ENCODE results near the gene NPAS3. TPM values are rescaled to one million over a fixed set of nuclear protein-coding genes. Genes with fewer than 3 reads are reported as not detected.

Gene NPAS3
- total and polyA plus RNA-seq, 2 of the 8 experiments (the other 6 are each of a cell fraction or from before 2014, with no cell fraction given), result 0.11 to 0.60 TPM

DNA sequence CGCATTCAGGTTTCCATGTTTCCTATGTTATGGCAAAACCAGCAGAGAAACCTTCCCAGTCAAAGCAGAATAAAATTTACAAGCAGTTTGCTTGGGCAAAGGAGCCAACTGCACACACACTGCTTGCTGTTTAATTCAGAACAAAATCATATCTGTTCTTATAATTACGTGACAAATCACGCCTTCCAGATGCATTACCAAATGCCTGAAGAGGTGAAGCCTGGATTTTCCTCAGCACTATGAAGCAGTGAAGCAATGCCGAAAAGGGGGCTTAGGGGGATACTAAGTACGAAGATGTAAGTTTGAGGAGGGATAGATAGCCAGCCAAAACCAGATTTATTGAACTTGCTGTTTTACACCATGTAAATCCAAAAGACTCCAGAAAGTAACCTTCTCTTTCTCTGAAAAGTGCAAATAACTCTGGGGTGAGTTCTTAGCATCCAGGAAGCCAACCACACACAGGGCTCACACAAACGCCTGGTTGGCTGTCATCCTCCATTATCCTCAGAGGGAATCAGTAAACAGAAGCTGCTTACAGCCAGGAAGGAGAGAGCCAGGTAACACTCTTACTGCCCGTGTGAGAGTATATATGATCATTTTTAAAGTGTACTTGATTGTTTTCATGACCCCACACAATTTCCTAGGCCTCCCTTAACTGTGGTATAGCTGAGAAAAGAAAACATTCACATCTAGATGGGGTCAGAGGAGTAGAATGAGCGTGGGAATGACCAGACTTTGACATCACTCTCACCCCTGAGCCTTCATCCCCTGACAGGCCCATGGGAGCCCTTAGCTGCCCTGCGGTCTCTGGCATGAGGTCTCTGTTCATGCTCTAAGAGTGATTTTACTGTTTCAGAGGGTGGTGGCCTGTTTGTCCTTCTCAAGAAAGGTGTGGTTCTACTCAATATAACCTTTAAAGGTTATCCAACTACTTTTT is 569.7 kb downstream of the NPAS3 start:
- no peaks in the 10 kb centered on the region for H3K27me3 ChIP-seq (replicated peaks in 1 of 4; ENCODE audit: control insufficient read depth in 3 of 4, extremely low read depth in 1 of 4, insufficient read depth in 3 of 4, low read length in 3 of 4)
- no peaks in the 10 kb centered on the region for H3K4me1 ChIP-seq (replicated peaks in 1 of 4; ENCODE audit: control insufficient read depth in 3 of 4, insufficient read depth in 4 of 4, low read length in 3 of 4)
- no peak overlapping the region for H3K23ac ChIP-seq (ENCODE audit: insufficient read length)
- H3K9ac ChIP-seq (replicated peaks in 1 of 4; ENCODE audit: extremely low read depth in 1 of 4, low read depth in 3 of 4, low read length in 3 of 4), result no peak overlapping the region
- no peak overlapping the region for H3K14ac ChIP-seq (ENCODE audit: insufficient read length)
- no peak overlapping the region for H3K56ac ChIP-seq (replicated peaks; ENCODE audit: insufficient read length, low read depth, low read length)
- no peak overlapping the region for H2AK5ac ChIP-seq (ENCODE audit: low read depth, low read length)
- ChIA-PET CTCF (ENCODE audit: partially characterized antibody) (no interaction called here), POLR2A (ENCODE audit: partially characterized antibody) (no interaction called here)
- H3K79me2 ChIP-seq (ENCODE audit: control insufficient read depth in 1 of 2, insufficient read depth in 2 of 2, low read length in 2 of 2), result no peaks in the 10 kb centered on the region
- H3K23me2 ChIP-seq (ENCODE audit: low read depth, low read length), result no peaks in the 10 kb centered on the region
- no peak overlapping the region for H2BK15ac ChIP-seq (ENCODE audit: low read length)
- no peaks in the 10 kb centered on the region; a peak in 1 of 8 replicates for H3K36me3 ChIP-seq (ENCODE audit: control insufficient read depth in 2 of 4, insufficient read depth in 4 of 4, low read length in 3 of 4)
- no peak overlapping the region for H3K18ac ChIP-seq (ENCODE audit: extremely low read depth, low read length)
- DNase-seq (ENCODE audit: low read depth in 1 of 2, low spot score in 2 of 2) (no peak), FAIRE-seq (no peak)
- H3K27ac ChIP-seq (ENCODE audit: low read depth, low read length), result no peak overlapping the region
- H4K8ac ChIP-seq (ENCODE audit: extremely low read depth, insufficient read depth, low read length), result no peak overlapping the region
- no peaks in the 10 kb centered on the region for H3K9me3 ChIP-seq (ENCODE audit: insufficient read depth in 2 of 2, low read depth in 1 of 2, low read length in 1 of 2)
- H4K91ac ChIP-seq (replicated peaks; ENCODE audit: insufficient read length, low read length), result no peak overlapping the region
- H2BK12ac ChIP-seq (ENCODE audit: low read depth, low read length), result no peak overlapping the region
- H2BK20ac ChIP-seq (ENCODE audit: low read length), result no peak overlapping the region
- no peak overlapping the region for H3K4me2 ChIP-seq (ENCODE audit: insufficient read depth in 1 of 2, low read depth in 2 of 2, low read length in 2 of 2)
- H3K4me3 ChIP-seq (ENCODE audit: extremely low read depth in 1 of 4, insufficient read depth in 2 of 4, low read depth in 3 of 4, low read length in 4 of 4), result no peak overlapping the region
- no peak overlapping the region for H3K4ac ChIP-seq (replicated peaks; ENCODE audit: insufficient read length, low read depth, low read length)
- no peak overlapping the region for H2BK5ac ChIP-seq (ENCODE audit: low read depth, low read length)
- no peaks in the 10 kb centered on the region for H3K79me1 ChIP-seq (ENCODE audit: low read depth, low read length)
- TF ChIP-seq POU5F1 (IDR thresholded peaks at IDR 0.05; ENCODE audit: low read depth, low read length) (no peak), NRF1 (IDR thresholded peaks at IDR 0.05; ENCODE audit: low read depth, low read length) (no peak), HDAC6 (IDR thresholded peaks at IDR 0.05; ENCODE audit: low read depth, low read length) (no peak), KDM1A (IDR thresholded peaks at IDR 0.05; ENCODE audit: borderline replicate concordance, low read length) (no peak), RXRA (IDR thresholded peaks at IDR 0.05; ENCODE audit: insufficient read depth, low read depth, low read length) (no peak)
- TF ChIP-seq, protein P1, sequence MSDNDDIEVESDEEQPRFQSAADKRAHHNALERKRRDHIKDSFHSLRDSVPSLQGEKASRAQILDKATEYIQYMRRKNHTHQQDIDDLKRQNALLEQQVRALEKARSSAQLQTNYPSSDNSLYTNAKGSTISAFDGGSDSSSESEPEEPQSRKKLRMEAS (IDR thresholded peaks at IDR 0.05), result no peak
- TF ChIP-seq, protein P2, sequence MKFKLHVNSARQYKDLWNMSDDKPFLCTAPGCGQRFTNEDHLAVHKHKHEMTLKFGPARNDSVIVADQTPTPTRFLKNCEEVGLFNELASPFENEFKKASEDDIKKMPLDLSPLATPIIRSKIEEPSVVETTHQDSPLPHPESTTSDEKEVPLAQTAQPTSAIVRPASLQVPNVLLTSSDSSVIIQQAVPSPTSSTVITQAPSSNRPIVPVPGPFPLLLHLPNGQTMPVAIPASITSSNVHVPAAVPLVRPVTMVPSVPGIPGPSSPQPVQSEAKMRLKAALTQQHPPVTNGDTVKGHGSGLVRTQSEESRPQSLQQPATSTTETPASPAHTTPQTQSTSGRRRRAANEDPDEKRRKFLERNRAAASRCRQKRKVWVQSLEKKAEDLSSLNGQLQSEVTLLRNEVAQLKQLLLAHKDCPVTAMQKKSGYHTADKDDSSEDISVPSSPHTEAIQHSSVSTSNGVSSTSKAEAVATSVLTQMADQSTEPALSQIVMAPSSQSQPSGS (IDR thresholded peaks at IDR 0.05; ENCODE audit: low read length), result no peak
- H2AFZ ChIP-seq (ENCODE audit: low read length), result no peak overlapping the region; the same call in 1 of the 2 replicates
- no peak overlapping the region for H4K5ac ChIP-seq (ENCODE audit: insufficient read length, low read depth, low read length)
- no peaks in the 10 kb centered on the region for H4K20me1 ChIP-seq (replicated peaks in 1 of 2; ENCODE audit: control insufficient read depth in 1 of 2, insufficient read depth in 2 of 2, low read length in 2 of 2)
- 88% methylated on average over 9 of the region's 9 CpGs; no CpG with 5 or more reads in 1 of the 2 experiments for WGBS, 2 experiments (ENCODE audit: extremely low coverage in 1 of 2, insufficient coverage in 1 of 2, insufficient read length in 1 of 2, insufficient replicate concordance in 2 of 2, low coverage in 1 of 2, low lambda C conversion rate in 2 of 2, missing lambda C conversion rate in 1 of 2)
- no peak overlapping the region for H2BK120ac ChIP-seq (replicated peaks; ENCODE audit: low read depth, low read length)

Data from H1 (cell line).